ENCODE measurements around the gene USP6NL. TPM values are rescaled to one million over a fixed set of nuclear protein-coding genes. Genes with fewer than 3 reads are reported as not detected.

USP6NL gene
- total and polyA plus RNA-seq, 9 of the 15 experiments (the other 6 are each of a cell fraction or from before 2014, with no cell fraction given) = 3.2 to 26.6 (median 19.8) TPM

DNA sequence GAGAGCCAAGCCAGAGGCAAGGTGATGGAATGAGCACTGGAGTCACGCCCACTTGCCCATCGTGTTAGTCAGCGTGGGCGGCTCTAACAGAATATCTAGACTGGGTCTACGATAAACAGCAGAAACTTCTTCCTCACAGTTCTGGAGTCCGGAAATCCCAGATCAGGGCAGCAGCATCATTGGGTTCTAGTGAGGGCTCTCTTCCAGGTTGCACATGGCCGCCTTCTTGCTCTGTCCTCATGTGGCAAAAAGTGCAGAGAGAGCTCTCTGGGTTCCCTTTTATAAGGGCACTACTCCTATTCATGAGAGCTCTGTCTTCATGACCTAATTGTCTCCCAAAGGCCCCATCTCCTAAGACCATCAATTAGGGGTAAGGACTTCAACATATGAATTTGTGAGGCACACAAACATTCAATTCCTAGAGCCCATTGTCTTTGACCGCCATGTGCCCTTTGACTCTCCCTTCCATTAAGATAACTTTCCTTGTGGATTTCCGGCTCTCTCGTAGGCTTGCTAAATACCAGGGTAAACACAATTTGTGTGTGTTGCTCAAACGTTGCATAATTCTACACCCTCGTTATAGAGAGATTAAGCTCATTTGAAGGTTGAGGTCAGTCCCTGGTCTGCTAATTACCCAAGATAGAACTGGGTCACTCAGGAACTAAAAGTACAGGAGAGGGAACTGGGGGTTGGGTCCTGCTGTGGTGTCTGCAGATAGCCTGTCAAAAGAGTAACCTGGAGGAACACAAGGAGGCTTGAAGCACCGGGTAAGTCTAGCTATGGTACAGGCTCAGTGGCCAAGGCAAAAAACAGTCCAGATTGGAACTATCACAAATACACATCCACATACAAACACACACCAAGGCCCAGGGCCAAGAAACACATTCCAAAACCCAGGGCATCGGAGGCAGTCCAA is 28.7 kb upstream of the USP6NL start (continued):
- TF ChIP-seq, protein P1, sequence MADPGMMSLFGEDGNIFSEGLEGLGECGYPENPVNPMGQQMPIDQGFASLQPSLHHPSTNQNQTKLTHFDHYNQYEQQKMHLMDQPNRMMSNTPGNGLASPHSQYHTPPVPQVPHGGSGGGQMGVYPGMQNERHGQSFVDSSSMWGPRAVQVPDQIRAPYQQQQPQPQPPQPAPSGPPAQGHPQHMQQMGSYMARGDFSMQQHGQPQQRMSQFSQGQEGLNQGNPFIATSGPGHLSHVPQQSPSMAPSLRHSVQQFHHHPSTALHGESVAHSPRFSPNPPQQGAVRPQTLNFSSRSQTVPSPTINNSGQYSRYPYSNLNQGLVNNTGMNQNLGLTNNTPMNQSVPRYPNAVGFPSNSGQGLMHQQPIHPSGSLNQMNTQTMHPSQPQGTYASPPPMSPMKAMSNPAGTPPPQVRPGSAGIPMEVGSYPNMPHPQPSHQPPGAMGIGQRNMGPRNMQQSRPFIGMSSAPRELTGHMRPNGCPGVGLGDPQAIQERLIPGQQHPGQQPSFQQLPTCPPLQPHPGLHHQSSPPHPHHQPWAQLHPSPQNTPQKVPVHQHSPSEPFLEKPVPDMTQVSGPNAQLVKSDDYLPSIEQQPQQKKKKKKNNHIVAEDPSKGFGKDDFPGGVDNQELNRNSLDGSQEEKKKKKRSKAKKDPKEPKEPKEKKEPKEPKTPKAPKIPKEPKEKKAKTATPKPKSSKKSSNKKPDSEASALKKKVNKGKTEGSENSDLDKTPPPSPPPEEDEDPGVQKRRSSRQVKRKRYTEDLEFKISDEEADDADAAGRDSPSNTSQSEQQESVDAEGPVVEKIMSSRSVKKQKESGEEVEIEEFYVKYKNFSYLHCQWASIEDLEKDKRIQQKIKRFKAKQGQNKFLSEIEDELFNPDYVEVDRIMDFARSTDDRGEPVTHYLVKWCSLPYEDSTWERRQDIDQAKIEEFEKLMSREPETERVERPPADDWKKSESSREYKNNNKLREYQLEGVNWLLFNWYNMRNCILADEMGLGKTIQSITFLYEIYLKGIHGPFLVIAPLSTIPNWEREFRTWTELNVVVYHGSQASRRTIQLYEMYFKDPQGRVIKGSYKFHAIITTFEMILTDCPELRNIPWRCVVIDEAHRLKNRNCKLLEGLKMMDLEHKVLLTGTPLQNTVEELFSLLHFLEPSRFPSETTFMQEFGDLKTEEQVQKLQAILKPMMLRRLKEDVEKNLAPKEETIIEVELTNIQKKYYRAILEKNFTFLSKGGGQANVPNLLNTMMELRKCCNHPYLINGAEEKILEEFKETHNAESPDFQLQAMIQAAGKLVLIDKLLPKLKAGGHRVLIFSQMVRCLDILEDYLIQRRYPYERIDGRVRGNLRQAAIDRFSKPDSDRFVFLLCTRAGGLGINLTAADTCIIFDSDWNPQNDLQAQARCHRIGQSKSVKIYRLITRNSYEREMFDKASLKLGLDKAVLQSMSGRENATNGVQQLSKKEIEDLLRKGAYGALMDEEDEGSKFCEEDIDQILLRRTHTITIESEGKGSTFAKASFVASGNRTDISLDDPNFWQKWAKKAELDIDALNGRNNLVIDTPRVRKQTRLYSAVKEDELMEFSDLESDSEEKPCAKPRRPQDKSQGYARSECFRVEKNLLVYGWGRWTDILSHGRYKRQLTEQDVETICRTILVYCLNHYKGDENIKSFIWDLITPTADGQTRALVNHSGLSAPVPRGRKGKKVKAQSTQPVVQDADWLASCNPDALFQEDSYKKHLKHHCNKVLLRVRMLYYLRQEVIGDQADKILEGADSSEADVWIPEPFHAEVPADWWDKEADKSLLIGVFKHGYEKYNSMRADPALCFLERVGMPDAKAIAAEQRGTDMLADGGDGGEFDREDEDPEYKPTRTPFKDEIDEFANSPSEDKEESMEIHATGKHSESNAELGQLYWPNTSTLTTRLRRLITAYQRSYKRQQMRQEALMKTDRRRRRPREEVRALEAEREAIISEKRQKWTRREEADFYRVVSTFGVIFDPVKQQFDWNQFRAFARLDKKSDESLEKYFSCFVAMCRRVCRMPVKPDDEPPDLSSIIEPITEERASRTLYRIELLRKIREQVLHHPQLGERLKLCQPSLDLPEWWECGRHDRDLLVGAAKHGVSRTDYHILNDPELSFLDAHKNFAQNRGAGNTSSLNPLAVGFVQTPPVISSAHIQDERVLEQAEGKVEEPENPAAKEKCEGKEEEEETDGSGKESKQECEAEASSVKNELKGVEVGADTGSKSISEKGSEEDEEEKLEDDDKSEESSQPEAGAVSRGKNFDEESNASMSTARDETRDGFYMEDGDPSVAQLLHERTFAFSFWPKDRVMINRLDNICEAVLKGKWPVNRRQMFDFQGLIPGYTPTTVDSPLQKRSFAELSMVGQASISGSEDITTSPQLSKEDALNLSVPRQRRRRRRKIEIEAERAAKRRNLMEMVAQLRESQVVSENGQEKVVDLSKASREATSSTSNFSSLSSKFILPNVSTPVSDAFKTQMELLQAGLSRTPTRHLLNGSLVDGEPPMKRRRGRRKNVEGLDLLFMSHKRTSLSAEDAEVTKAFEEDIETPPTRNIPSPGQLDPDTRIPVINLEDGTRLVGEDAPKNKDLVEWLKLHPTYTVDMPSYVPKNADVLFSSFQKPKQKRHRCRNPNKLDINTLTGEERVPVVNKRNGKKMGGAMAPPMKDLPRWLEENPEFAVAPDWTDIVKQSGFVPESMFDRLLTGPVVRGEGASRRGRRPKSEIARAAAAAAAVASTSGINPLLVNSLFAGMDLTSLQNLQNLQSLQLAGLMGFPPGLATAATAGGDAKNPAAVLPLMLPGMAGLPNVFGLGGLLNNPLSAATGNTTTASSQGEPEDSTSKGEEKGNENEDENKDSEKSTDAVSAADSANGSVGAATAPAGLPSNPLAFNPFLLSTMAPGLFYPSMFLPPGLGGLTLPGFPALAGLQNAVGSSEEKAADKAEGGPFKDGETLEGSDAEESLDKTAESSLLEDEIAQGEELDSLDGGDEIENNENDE (IDR thresholded peaks at IDR 0.05; ENCODE audit: low read depth, low read length) = no peak
- TF ChIP-seq CBFA2T3 (IDR thresholded peaks at IDR 0.05) (peak; percentile 83), DMBX1 (CRISPR knock-in tag; IDR thresholded peaks at IDR 0.05; ENCODE audit: borderline replicate concordance) (peak; percentile 82), NCOA2 (IDR thresholded peaks at IDR 0.05; ENCODE audit: partially characterized antibody in 2 of 2) (peak in 1 of 2 experiments; percentile 48), MAZ (CRISPR knock-in tag; conservative IDR thresholded peaks at IDR 0.05 in 1 of 2, IDR thresholded peaks at IDR 0.05 in 1 of 2) (peak in 1 of 2 experiments; percentile 34; a peak in 1 of 4 replicates), HMBOX1 (IDR thresholded peaks at IDR 0.05) (peak; percentile 90), JUN (IDR thresholded peaks at IDR 0.05; ENCODE audit: borderline replicate concordance, low read depth, low read length) (no peak), JUN (CRISPR knock-in tag; IDR thresholded peaks at IDR 0.05; ENCODE audit: borderline replicate concordance) (peak; percentile 74; the same call in 1 of the 2 replicates), KDM1A (IDR thresholded peaks at IDR 0.05) (peak in 1 of 2 experiments; percentile 44; a peak in 2 of 4 replicates), KLF13 (tag; IDR thresholded peaks at IDR 0.05; ENCODE audit: borderline replicate concordance, low read depth) (0 out of 2 replicates have a peak, but pooled peaks have one; percentile 59), TEAD1 (CRISPR knock-in tag; IDR thresholded peaks at IDR 0.05) (peak in 1 of 2 experiments; percentile 81; a peak in 1 of 4 replicates), TEAD4 (IDR thresholded peaks at IDR 0.05; ENCODE audit: low read length) (peak; percentile 74), TEAD4 (CRISPR knock-in tag; IDR thresholded peaks at IDR 0.05; ENCODE audit: borderline replicate concordance) (no peak), CCNT2 (IDR thresholded peaks at IDR 0.05; ENCODE audit: borderline replicate concordance, extremely low read depth, insufficient read length, low read depth, low read length) (no peak)
